Panc1 (cell line): ENCODE results near the gene KCNQ2.

Experiments
- POLR2AphosphoS5 ChIP-seq: IDR thresholded peaks from 2 replicates; pipeline ENCODE4 v1.6.1; 2012; ENCODE audit warnings: mild to moderate bottlenecking, low read depth, low read length, moderate library complexity
- SIN3A ChIP-seq: IDR thresholded peaks from 2 replicates; pipeline ENCODE4 v1.6.1; 2012; ENCODE audit warnings: low read depth, mild to moderate bottlenecking, low read length, moderate library complexity, borderline replicate concordance; ENCODE audit not compliant: insufficient read depth
- TF ChIP-seq, protein P1 (sequence below): fragments of 450-650 bp; IDR thresholded peaks from 2 replicates; pipeline ENCODE4 v1.5.1; 2017; ENCODE audit warnings: mild to moderate bottlenecking
- TF ChIP-seq, protein P2 (sequence below), 2 experiments: IDR thresholded peaks; 2 replicates each; pipeline ENCODE4 v1.6.1; 2011 to 2012; ENCODE audit warnings: low read depth in 2 of 2, control low read depth in 1 of 2, low read length in 1 of 2, mild to moderate bottlenecking in 1 of 2, moderate library complexity in 1 of 2; ENCODE audit not compliant: insufficient read depth in 1 of 2

DNA sequence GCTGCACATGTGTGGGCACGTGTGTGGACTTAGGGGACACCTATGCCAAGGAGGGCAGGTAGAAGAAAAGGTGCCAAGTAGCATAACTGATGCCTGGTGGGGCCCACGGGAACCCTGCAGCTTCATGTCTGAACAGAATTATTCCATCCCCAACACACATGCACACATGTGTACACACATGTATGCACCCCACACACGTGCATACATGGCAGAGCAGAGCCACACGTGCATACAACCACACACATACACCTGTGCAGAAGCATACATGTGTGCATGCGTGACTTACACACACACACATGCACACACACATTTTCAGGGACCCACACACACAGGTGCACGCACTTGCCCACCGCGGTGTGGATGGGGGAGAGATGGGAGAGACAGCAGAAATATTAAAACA is 59.6 kb downstream of the KCNQ2 start:
- TF ChIP-seq, protein P1, sequence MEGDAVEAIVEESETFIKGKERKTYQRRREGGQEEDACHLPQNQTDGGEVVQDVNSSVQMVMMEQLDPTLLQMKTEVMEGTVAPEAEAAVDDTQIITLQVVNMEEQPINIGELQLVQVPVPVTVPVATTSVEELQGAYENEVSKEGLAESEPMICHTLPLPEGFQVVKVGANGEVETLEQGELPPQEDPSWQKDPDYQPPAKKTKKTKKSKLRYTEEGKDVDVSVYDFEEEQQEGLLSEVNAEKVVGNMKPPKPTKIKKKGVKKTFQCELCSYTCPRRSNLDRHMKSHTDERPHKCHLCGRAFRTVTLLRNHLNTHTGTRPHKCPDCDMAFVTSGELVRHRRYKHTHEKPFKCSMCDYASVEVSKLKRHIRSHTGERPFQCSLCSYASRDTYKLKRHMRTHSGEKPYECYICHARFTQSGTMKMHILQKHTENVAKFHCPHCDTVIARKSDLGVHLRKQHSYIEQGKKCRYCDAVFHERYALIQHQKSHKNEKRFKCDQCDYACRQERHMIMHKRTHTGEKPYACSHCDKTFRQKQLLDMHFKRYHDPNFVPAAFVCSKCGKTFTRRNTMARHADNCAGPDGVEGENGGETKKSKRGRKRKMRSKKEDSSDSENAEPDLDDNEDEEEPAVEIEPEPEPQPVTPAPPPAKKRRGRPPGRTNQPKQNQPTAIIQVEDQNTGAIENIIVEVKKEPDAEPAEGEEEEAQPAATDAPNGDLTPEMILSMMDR = no peak
- TF ChIP-seq, protein P2, sequence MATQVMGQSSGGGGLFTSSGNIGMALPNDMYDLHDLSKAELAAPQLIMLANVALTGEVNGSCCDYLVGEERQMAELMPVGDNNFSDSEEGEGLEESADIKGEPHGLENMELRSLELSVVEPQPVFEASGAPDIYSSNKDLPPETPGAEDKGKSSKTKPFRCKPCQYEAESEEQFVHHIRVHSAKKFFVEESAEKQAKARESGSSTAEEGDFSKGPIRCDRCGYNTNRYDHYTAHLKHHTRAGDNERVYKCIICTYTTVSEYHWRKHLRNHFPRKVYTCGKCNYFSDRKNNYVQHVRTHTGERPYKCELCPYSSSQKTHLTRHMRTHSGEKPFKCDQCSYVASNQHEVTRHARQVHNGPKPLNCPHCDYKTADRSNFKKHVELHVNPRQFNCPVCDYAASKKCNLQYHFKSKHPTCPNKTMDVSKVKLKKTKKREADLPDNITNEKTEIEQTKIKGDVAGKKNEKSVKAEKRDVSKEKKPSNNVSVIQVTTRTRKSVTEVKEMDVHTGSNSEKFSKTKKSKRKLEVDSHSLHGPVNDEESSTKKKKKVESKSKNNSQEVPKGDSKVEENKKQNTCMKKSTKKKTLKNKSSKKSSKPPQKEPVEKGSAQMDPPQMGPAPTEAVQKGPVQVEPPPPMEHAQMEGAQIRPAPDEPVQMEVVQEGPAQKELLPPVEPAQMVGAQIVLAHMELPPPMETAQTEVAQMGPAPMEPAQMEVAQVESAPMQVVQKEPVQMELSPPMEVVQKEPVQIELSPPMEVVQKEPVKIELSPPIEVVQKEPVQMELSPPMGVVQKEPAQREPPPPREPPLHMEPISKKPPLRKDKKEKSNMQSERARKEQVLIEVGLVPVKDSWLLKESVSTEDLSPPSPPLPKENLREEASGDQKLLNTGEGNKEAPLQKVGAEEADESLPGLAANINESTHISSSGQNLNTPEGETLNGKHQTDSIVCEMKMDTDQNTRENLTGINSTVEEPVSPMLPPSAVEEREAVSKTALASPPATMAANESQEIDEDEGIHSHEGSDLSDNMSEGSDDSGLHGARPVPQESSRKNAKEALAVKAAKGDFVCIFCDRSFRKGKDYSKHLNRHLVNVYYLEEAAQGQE (IDR thresholded peaks at IDR 0.05; ENCODE audit: insufficient read depth in 1 of 2, low read depth in 2 of 2, low read length in 1 of 2) = no peak
- TF ChIP-seq SIN3A (no peak), POLR2AphosphoS5 (no peak)
